ENCODE results near the gene TFR2.
"Not testable (repeated sequence)": the region's sequence is repeated elsewhere in the genome, so short reads cannot be mapped to it uniquely, and the experiment has no call there.

The TFR2 gene

DNA sequence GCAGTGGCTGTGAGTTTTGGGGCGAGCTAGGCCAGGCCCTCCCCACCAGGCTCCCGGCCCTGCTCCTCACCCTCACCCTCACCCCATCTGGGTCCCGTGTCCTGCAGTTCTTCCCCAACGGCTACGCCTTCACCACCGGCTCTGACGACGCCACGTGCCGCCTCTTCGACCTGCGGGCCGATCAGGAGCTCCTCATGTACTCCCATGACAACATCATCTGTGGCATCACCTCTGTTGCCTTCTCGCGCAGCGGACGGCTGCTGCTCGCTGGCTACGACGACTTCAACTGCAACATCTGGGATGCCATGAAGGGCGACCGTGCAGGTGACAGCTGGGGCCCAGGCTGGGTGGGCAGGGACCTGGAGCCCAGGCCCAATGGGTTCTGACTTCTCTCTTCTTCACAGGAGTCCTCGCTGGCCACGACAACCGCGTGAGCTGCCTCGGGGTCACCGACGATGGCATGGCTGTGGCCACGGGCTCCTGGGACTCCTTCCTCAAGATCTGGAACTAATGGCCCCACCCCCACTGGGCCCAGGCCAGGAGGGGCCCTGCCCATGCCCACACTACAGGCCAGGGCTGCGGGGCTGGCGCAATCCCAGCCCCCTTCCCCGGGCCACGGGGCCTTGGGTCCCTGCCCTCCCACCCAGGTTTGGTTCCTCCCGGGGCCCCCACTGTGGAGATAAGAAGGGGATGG, 37.1 kb upstream of the TFR2 start:
- no peak for FAIRE-seq

DNA sequence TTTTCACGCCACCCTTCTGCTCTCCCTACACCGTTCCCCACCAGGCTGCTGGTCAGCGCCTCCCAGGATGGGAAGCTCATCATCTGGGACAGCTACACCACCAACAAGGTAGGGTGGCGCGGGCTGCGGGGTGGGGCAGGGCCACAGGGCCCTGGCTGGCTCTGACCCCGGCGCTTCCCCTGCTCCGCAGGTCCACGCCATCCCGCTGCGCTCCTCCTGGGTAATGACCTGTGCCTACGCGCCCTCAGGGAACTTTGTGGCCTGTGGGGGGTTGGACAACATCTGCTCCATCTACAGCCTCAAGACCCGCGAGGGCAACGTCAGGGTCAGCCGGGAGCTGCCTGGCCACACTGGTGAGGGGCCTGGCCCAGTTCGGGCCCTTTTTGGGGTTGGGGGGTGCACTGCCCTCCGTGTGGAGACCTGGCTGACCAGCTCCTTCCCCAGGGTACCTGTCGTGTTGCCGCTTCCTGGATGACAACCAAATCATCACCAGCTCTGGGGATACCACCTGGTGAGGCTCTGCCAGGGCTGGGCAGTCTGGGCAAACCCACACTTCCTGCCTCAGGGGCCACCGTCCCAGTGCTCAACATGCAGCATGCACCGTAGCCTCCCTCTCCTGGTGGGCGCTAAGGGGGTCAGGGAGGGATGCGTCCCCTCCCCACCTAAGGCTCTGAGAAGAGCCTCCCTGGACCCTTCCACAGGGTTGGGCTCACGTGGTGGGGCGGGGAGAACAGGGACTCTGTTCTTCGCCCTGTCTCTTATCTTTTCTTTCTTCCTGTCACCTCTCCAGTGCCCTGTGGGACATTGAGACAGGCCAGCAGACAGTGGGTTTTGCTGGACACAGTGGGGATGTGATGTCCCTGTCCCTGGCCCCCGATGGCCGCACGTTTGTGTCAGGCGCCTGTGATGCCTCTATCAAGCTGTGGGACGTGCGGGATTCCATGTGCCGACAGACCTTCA, 36.2 kb upstream of the TFR2 start:
- no peak for FAIRE-seq

DNA sequence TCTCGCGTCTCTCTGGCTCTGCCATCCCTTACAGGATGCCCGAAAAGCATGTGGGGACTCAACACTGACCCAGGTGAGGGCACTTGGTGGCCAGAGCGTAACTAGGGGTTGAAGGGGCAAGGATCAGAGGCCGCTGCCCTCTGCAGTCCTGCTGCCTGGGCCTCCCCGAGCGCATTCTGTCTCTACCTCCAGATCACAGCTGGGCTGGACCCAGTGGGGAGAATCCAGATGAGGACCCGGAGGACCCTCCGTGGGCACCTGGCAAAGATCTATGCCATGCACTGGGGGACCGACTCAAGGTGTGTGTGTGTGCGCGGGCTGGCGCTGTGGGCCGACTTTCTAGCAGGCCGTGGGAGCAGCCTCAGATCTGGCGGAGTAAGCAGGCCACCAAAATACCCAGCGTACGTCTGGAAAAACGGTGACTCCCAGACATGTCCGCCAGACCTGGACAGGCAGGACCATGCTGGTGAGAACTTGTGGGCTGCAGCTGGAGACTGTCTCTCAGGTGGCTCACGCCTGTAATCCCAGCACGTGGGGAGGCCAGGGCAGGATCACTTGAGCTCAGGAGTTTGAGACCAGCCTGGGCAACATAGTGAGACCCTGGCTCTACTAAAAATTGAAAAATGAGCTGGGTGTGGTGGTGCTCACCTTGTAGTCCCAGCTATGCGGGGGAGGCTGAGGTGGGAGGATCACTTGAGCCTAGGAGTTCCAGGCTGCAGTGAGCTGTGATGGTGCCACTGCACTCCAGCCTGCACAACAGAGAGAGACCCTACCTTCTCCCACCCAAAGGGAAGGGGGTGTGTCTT, 35.4 kb upstream of the TFR2 start:
- no peak for FAIRE-seq

DNA sequence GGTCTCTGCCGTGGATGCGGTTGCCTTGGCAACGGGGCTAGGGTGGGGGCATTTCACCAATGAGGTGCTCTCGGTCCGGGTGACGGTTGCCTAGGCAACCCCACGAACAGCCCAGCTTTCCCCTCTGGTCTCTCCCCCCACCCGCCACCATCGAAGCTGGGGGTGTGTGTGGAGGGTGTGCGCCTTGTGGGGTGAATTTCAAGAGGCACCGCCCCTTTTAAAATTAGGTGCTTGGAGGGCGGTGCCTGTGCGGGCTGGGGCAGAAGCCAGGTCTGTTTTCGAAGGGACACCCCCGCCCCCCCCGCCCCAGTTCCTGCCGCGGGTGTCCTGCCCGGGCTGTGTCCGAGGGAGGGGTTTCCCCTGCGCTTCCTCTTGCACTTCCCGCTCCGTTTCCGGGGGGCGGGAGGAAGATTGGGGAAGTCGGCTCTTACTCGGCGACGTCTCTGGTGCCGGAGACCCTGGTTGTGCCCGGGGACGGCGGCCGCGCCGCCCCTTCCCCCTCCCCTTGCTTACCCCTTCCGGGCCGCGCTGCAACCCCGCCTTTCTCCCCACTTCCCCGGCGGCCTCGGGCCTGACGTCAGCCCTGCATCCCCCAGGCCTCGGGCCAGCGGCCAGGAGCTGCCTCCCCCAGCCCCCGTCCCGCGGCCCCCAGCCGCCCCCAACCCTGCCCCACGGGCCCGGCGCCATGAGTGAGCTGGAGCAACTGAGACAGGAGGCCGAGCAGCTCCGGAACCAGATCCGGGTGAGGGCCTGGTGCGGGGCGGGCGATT, 34.4 kb upstream of the TFR2 start:
- no peak for FAIRE-seq

DNA sequence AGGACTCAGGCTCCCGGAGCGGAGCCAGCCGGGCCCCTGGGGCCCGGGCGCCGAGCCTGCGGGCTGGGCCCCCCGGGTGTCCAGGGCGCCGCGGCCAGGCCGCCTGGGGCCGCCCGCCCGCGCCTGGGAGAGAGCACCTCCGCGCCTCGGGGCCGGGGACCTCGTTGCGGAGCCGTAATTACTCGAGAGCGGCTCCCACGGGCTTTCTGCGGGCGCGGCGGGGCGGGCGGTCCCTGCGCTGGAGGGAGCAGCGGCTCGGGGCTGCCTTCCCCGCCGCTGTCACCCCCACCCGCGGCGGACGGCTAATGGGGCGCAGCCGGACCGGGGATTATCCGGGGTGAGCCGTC, 33.7 kb upstream of the TFR2 start:
- no peak for FAIRE-seq

DNA sequence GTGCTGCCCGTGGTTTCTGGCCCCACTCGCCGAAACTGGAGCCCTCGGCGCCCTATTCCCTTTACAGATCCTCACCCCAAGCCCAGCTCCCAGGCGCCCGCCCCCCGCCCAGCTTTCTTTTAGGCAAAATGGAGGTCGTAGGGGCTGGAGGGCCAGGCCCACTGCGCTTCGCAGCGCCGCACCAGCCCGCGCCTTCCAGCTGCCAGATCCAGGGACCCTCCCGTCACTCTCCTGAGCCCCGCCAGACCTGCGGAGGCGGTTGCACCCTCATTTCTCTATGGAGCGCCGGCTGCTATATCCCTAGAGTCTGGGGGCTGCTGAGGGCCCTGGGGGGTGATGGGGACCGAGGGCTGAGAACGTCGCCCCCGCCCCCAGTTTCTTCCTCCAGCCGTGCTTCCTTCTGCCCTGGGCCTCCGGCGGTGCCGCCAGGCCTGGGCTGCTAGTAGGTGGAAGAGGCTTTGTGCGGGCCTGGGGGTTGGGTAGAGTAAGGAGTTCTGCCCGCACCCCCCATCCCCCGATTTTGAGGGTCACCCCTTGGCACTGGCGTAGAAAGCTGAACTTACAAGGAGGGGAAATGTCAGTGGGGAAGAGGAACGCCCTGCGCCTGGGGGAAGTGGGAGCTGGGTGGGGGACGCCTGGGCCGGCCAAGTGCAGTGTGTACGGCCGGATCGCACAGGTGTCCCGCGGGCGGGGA, 33.2 kb upstream of the TFR2 start:
- no peak for FAIRE-seq

DNA sequence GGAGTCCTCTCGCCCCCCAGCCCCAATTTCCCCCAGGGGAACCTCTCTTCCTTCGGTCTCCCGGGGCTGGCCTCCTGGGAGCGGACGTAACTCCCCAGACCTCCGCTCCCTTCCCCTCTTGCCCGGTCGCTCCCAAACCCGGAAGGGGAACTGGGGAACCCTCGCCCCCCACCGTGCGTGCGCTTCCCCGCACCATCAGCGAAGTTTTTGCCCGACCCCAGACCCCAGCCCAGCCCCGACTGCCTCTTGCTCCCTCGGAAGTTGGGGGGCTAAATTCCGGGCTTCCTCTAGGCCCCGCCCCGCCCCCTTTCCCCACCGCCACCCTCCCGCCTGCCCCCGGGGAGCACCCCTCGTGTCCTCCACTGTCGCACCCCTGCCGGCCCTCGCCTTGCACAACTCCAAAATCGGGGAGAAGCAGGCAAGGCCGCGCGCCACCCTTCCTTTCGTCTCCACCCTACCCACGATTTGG, 32.6 kb upstream of the TFR2 start:
- no peak for FAIRE-seq

DNA sequence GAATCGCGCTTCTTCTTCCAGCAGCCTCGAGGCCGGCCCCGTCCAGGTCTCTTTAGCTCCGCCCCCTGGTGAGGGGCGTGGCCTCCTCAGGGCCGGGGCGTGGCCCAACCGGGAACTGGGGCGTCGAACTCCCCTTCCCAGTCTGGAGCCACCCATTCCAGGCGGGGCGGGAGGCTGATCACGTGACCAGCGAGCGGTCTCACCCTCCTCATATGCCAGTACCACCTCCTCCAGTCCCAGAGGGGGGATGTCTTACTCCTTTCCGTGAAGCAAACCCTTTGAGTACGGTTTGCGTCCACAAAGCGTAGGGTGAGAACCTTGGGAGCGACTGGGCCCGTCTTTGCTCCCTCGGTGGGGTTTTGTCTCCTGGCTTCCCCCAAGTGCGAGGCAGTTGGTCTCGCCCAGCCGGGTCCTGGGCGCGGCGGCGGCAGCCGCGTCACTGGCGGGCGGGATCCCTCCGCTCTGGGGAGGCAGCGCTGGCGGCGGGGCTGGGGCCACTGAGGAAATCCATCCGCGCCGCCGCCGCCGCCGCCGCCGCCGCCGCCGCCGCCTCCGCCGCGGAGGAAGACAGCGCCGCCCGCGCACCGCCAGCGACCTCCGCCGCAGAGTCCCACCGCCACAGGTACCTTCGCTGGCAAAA, 32.1 kb upstream of the TFR2 start, which contains the start of gene GNB2:
GNB2 (plus strand) TSS at position 439 of the 640 bp plus-strand sequence. CDS start 2,526 bp downstream, outside the sequence.
- FAIRE-seq = peak; percentile 96

DNA sequence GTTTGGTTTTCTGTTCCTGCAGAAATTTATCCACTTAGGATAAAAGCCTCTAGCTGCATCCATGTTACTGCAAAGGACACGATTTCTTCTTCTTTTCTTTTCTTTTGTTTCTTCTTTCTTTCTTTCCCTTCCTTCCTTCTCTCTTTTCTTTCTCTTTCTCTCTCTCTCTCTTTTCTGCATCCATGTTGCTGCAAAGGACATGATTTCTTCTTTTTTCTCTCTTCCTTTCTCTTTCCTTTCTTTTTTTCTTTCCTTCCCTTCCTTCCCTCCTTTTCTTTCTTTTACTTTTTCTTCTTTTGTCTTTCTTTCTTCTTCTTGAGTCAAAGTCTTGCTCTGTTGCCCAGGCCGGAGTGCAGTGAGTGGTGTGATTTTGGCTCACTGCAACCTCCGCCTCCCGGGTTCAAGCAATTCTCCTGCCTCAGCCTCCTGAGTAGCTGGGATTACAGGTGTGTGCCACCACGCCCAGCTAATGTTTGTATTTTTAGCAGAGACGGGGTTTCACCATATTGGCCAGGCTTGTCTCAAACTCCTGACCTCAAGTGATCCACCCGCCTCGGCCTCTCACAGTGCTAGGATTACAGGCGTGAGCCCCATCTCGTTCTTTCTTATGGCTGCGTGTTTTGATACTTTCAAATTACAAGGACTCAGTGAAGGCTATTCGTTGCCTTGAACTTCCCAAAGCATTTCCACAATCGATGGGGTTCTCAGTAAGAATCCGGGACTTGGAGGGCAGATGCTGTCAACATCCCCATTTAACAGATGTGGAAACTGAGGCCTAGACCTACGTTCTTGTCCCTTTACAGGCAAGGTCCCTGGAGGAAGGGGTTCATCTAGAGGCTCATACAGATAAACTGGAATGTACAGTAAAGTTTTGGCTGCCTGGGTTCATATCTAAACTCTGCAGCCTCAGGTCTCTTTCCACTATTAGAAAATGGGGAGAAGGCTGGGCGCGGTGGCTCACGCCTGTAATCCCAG, 30.3 kb upstream of the TFR2 start:
- FAIRE-seq = no peak

DNA sequence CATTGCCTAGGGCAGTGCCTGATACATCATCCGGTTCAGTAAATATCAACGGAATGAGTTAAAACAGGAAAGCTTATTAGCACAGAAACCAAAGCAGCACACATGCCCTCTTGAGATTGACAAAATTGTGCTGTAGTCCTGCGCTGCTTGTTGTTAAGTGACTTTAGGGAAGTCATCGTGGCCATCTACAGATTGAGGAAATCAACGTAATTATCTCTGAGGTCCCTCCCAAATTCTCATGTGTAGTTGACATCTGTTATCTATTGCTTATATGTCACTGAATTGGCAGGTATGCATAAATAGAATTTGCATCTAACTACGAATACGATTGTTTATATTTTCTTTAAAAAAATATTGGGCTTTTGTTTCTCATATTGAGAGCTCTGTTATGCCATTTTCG, 28.7 kb upstream of the TFR2 start:
- FAIRE-seq = no peak

DNA sequence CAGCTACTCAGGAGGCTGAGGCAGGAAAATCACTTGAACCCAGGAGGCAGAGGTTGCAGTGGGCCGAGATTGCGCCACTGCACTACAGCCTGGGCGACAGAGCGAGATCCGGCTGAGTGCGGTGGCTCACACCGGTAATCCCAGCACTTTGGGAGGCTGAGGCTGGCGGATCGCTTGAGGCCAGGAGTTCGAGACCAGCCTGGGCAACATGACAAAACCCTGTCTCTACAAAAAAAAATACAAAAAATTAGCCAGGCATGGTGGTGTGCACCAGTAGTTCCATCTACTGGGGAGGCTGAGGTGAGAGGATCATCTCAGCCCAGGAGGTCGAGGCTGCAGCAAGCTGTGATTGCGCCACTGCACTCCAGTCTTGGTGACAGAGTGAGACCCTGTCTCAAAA, 27.8 kb upstream of the TFR2 start:
- FAIRE-seq = not testable (repeated sequence)

DNA sequence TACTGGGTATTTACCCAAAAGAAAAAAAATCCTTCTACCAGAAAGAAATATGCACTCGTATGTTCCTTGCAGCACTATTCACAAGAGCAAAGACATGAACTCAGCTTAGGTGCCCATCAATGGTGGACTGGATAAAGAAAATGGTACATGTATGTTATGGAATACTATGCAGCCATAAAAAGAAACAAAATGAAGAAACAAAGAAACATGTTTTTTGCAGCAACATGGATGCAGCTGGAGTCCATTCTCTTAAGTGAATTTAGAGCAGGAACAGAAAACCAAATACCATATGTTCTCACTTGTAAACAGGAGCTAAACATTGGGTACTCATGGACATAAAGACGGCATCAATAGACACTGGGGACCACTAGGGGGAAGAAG, 26.7 kb upstream of the TFR2 start:
- no peak for FAIRE-seq

DNA sequence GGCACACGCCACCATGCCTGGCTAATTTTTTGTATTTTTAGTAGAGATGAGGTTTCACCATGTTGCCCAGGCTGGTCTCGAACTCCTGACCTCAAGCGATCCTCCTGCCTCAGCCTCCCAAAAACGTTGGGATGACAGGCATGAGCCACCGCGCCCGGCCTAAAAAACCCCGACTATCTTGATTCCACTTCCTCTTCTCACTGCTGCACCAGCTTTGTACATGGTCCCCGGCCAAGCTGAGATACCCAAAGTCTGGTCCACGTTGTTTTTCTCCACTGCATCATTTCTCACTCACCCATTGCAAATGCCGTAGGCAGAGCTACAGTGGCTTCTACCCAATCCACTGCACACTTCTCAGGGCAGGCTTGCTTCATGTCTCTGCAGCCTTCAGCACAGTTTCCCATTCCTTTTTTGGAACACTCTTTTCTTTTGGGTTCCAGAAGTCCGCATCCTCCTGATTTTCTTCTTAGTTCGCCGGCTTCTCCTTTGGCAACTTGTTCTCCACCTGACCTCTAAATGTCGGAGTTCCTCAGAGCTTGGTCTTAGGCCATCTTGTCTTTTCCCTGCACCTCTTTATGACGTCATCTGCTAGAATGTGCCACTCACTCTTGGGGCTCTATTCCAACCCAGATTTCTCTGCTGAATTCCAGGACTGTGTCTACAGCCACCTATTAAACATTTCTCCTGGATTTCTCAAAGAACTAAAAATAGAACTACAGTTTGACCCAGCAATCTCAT, 26.1 kb upstream of the TFR2 start:
- FAIRE-seq = no peak

DNA sequence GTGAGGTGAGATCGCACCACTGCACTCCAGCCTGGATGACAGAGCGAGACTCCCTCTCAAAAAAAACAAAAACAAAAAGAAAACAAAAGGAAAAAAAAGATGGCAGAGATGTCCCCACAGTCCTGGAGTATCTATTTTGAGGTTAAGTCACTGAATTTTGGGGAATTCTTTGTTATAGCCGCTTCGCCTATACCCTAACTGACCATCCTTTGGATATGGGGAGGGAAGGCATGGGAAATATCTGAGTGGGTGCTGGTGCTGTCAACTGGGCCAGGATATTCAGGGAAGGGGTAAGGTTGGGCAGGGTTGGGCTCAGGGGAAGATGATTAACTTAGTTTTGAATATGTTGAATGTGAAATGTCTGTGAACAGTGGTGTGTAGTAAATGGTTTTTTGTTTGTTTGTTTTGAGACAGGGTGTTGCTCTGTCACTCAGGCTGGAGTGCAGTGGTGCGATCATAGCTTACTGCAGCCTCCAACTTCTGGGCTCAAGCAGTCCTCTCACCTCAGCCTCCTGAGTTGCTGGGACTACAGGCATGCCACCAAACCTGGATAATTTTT, 23.9 kb upstream of the TFR2 start:
- no peak for FAIRE-seq

DNA sequence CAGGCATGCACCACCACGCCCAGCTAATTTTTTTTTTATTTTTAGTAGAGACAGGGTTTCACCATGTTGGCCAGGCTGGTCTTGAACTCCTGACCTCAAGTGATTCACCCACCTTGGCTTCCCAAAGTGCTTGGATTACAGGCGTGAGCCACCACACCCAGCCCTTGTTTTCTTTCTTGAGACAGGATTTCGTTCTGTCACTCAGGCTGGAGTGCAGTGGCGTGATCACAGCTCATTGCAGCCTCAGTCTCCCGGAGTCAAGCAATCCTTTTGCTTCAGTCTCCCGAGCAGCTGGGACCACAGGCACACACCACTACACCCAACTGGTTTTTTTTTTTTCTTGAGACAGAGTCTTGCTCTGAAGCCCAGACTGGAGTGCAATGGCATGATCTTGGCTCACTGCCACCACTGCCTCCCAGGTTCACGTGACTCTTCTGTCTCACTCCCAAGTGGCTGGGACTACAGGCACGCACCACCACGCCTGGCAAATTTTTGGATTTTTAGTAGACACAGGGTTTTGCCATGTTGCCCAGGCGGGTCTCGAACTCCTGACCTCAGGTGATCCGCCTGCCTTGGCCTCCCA, 20.9 kb upstream of the TFR2 start:
- not testable (repeated sequence) for FAIRE-seq

DNA sequence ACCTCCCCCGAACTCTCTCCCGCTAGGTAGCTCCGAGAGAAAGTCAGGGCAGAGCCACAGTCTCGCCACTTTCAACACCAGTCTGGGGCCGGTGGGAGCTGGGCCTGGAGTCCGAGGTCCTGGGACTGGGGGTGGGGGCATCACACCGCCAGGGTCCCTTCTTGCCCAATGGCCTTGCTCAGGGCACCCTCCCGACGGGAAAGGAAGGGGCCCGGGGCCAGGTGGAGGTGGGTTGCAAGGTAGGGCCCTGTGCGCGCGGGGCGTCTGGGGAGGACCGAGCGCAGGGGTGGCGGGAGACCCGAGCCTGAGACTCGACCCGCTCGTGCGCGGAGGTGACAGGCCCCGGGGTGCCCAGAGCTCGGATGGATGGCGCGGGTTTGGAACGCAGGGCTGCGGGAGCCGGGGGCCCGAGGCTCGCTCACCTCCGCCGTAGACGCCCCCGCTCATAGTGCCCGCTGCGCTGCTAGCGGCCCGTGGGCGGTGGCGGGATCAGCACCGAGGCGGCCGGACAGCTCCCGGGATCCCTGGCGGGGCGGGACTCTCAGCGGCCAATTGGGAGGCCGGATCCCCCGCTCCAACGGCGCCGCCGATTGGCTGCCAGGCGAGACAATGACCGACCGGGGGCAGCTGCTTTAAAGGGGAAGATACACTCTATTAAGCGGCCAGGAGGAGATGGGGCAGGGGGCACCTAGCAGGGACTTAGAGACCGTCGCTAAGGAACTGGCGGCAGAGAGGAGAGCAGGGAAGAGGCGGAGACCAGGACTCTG, 14.7 kb upstream of the TFR2 start, which contains the start of gene ACTL6B:
ACTL6B (minus strand) TSS at position 541 of the 767 bp plus-strand sequence; CDS start at position 447, 94 bp downstream.
- FAIRE-seq = no peak
